WTC11 (cell line): ENCODE measurements around the gene IL2RG. TPM values are rescaled to one million over a fixed set of nuclear protein-coding genes. Genes with fewer than 3 reads are reported as not detected.

Source experiments
- ATAC-seq: fragments of 200-7000 bp; cut with Tn5 transposase; 2 replicates; pipeline ENCODE4 v1.10.0; 2021; ENCODE audit warnings: mild to moderate bottlenecking, moderate library complexity
- CTCF ChIA-PET: fragments of 300-600 bp; sonication (Branson Sonifier 250); formaldehyde crosslinking; loops from one replicate; lab custom pipeline; 2021; ENCODE audit warnings: antibody characterized with exemption; lab: Charles Lee
- POLR2A ChIA-PET: fragments of 350-600 bp; sonication (Branson Sonifier 250); formaldehyde crosslinking; loops from one replicate; lab custom pipeline; 2021; ENCODE audit warnings: antibody characterized with exemption; lab: Charles Lee
- DNase-seq: peaks from one replicate; pipeline ENCODE4 v3.0.0; 2021; ENCODE audit warnings: low spot score
- H3K27ac Mint-ChIP-seq: 2 replicates; pipeline ENCODE4 v1.8.0; 2021; ENCODE audit warnings: mixed read lengths
- H3K27me3 Mint-ChIP-seq: 2 replicates; pipeline ENCODE4 v1.8.0; 2021; ENCODE audit warnings: low read depth, mild to moderate bottlenecking, moderate library complexity, mixed read lengths
- H3K36me3 Mint-ChIP-seq: 2 replicates; pipeline ENCODE4 v1.8.0; 2021; ENCODE audit warnings: mixed read lengths
- H3K4me1 Mint-ChIP-seq: 2 replicates; pipeline ENCODE4 v1.8.0; 2022; ENCODE audit warnings: mixed read lengths
- H3K4me3 Mint-ChIP-seq: 2 replicates; pipeline ENCODE4 v1.8.0; 2021; ENCODE audit warnings: mild to moderate bottlenecking, moderate library complexity, mixed read lengths
- H3K9me3 Mint-ChIP-seq: 2 replicates; pipeline ENCODE4 v1.8.0; 2021; ENCODE audit warnings: mixed read lengths
- CDX4 ChIP-seq: fragments of 250-450 bp; sonication (Bioruptor Pico); IDR thresholded peaks from 2 replicates; pipeline ENCODE4 v1.9.0; 2021; ENCODE audit warnings: moderate library complexity, mild to moderate bottlenecking, inconsistent platforms, borderline replicate concordance
- CTCF ChIP-seq: fragments of 200-600 bp; IDR thresholded peaks from 2 replicates; pipeline ENCODE4 v1.8.0; 2022; ENCODE audit warnings: antibody characterized with exemption
- ERG ChIP-seq: fragments of 250-450 bp; sonication (Bioruptor Pico); IDR thresholded peaks from 2 replicates; pipeline ENCODE4 v1.8.0; 2021; ENCODE audit warnings: mild to moderate bottlenecking
- ESRRA ChIP-seq: sonication (generic); formaldehyde crosslinking; IDR thresholded peaks from 2 replicates; pipeline ENCODE4 v1.8.1; 2022; ENCODE audit warnings: mild to moderate bottlenecking, missing genetic modification reagents, borderline replicate concordance
- ETV6 ChIP-seq: sonication (generic); formaldehyde crosslinking; IDR thresholded peaks from 2 replicates; pipeline ENCODE4 v1.8.1; 2022; ENCODE audit warnings: mild to moderate bottlenecking, missing genetic modification reagents
- FOXJ3 ChIP-seq: sonication (generic); formaldehyde crosslinking; IDR thresholded peaks from 2 replicates; pipeline ENCODE4 v1.9.0; 2021; ENCODE audit warnings: missing genetic modification reagents, mild to moderate bottlenecking, borderline replicate concordance
- FOXK1 ChIP-seq: sonication (generic); formaldehyde crosslinking; IDR thresholded peaks from 2 replicates; pipeline ENCODE4 v1.8.0; 2022; ENCODE audit warnings: mild to moderate bottlenecking, moderate library complexity, missing genetic modification reagents
- FOXP1 ChIP-seq: sonication (generic); formaldehyde crosslinking; IDR thresholded peaks from 2 replicates; pipeline ENCODE4 v1.8.0; 2022; ENCODE audit warnings: missing genetic modification reagents, mild to moderate bottlenecking, moderate library complexity, borderline replicate concordance
- FOXP4 ChIP-seq: sonication (generic); formaldehyde crosslinking; IDR thresholded peaks from 2 replicates; pipeline ENCODE4 v1.8.0; 2022; ENCODE audit warnings: mild to moderate bottlenecking, missing genetic modification reagents
- GTF2I ChIP-seq: fragments of 250-450 bp; sonication (Bioruptor Pico); conservative IDR thresholded peaks from 2 replicates; pipeline ENCODE4 v1.4.0; 2021; ENCODE audit warnings: mild to moderate bottlenecking
- MXD4 ChIP-seq: fragments of 250-450 bp; sonication (Bioruptor Pico); IDR thresholded peaks from 2 replicates; pipeline ENCODE4 v1.8.0; 2021; ENCODE audit warnings: mild to moderate bottlenecking, moderate library complexity, borderline replicate concordance
- NFATC4 ChIP-seq: fragments of 250-450 bp; sonication (Bioruptor Pico); IDR thresholded peaks from 2 replicates; pipeline ENCODE4 v1.9.0; 2021; ENCODE audit warnings: mild to moderate bottlenecking
- NFYB ChIP-seq: sonication (generic); formaldehyde crosslinking; conservative IDR thresholded peaks from 2 replicates; pipeline ENCODE4 v1.8.0; 2022; ENCODE audit warnings: low read depth, missing genetic modification reagents
- NR1H2 ChIP-seq: sonication (generic); formaldehyde crosslinking; IDR thresholded peaks from 2 replicates; pipeline ENCODE4 v1.9.0; 2021; ENCODE audit warnings: mild to moderate bottlenecking, moderate library complexity, missing genetic modification reagents
- NR2C2 ChIP-seq: sonication (generic); formaldehyde crosslinking; IDR thresholded peaks from 2 replicates; pipeline ENCODE4 v1.8.0; 2022; ENCODE audit warnings: mild to moderate bottlenecking, missing genetic modification reagents
- OVOL2 ChIP-seq: fragments of 250-450 bp; sonication (Bioruptor Pico); IDR thresholded peaks from 2 replicates; pipeline ENCODE4 v1.9.0; 2021; ENCODE audit warnings: mild to moderate bottlenecking, borderline replicate concordance
- PRDM15 ChIP-seq: sonication (generic); formaldehyde crosslinking; IDR thresholded peaks from 2 replicates; pipeline ENCODE4 v1.8.0; 2022; ENCODE audit warnings: missing genetic modification reagents
- TEAD4 ChIP-seq: sonication (generic); formaldehyde crosslinking; IDR thresholded peaks from 2 replicates; pipeline ENCODE4 v1.8.0; 2022; ENCODE audit warnings: mild to moderate bottlenecking, missing genetic modification reagents
- USF1 ChIP-seq: sonication (generic); formaldehyde crosslinking; IDR thresholded peaks from 2 replicates; pipeline ENCODE4 v1.8.0; 2022; ENCODE audit warnings: mild to moderate bottlenecking, missing genetic modification reagents
- ZNF219 ChIP-seq: sonication (generic); formaldehyde crosslinking; IDR thresholded peaks from 2 replicates; pipeline ENCODE4 v1.8.0; 2023; ENCODE audit warnings: missing genetic modification reagents, mild to moderate bottlenecking, borderline replicate concordance
- ZSCAN18 ChIP-seq: fragments of 250-450 bp; sonication (Bioruptor Pico); IDR thresholded peaks from 2 replicates; pipeline ENCODE4 v2.1.2; 2022; ENCODE audit warnings: mild to moderate bottlenecking, moderate library complexity
- total RNA-seq: library from RNA; stranded (reverse); gene quantifications from 3 replicates; pipeline ENCODE4 v1.2.3, GENCODE V29; 2021

Gene IL2RG
- total RNA-seq, 1 experiment from 2014 or later = 1.2 TPM

GRCh38 chrX:71070531-71070930, 40.8 kb downstream of the IL2RG start:
- Mint-ChIP-seq H3K9me3 (no peaks in the 10 kb centered on the region), H3K27ac (no peak overlapping the region), H3K4me3 (no peak overlapping the region), H3K27me3 (no peaks in the 10 kb centered on the region; the same call in none of the 2 replicates), H3K4me1 (peaks cover 7% of the 10 kb centered on the region), H3K36me3 (no peaks in the 10 kb centered on the region)
- no peak for DNase-seq
- CTCF ChIA-PET = no interaction called here
- TF ChIP-seq NFATC4 (CRISPR knock-in tag) (no peak), ZSCAN18 (CRISPR knock-in tag) (no peak), NR1H2 (CRISPR knock-in tag) (no peak), ESRRA (CRISPR knock-in tag) (no peak), PRDM15 (CRISPR knock-in tag) (no peak)
- ATAC-seq = no peak
- POLR2A ChIA-PET = no interaction called here

GRCh38 chrX:71068044-71068918, 43.1 kb downstream of the IL2RG start, which contains the start of gene SNX12:
Gene SNX12 (minus strand): TSS chrX:71068334. CDS start chrX:71068306, 28 bp downstream.
- Mint-ChIP-seq H3K36me3 (peaks cover 3% of the 10 kb centered on the region), H3K27ac (peak within 1 kb of the TSS; percentile 90), H3K4me1 (peaks cover 7% of the 10 kb centered on the region), H3K27me3 (no peaks in the 10 kb centered on the region; the same call in 1 of the 2 replicates), H3K9me3 (no peaks in the 10 kb centered on the region), H3K4me3 (peak within 1 kb of the TSS; percentile 94)
- ChIA-PET POLR2A (interaction anchor here (0.5 to 1.4 kb wide), 6 partner anchors 15 to 1034 kb away, joined by 3 to 11 read pairs (median 4); no protein-coding TSS in a partner anchor), CTCF (interaction anchor here (1.0 to 1.2 kb wide), 3 partner anchors 15 to 60 kb away, joined by 3 to 4 read pairs (median 3); no protein-coding TSS in a partner anchor)
- DNase-seq = peak; percentile 85
- ATAC-seq = peak; percentile 98
- TF ChIP-seq USF1 (CRISPR knock-in tag) (no peak), OVOL2 (no peak), FOXP4 (CRISPR knock-in tag) (no peak), ERG (CRISPR knock-in tag) (no peak; the same call in 1 of the 2 replicates), FOXP1 (CRISPR knock-in tag) (peak; percentile 40; the same call in 1 of the 2 replicates), FOXJ3 (CRISPR knock-in tag) (no peak), TEAD4 (no peak), GTF2I (CRISPR knock-in tag) (no peak), ZNF219 (no peak), CDX4 (CRISPR knock-in tag) (no peak), CTCF (no peak), NFYB (CRISPR knock-in tag) (peak; percentile 58), FOXK1 (CRISPR knock-in tag) (peak; percentile 89), NR2C2 (CRISPR knock-in tag) (no peak), MXD4 (CRISPR knock-in tag) (no peak), ETV6 (peak; percentile 52; the same call in 1 of the 2 replicates)
